Lower leg skin (tissue), 4 donors: ENCODE measurements around the gene ATCAY. TPM values are rescaled to one million over a fixed set of nuclear protein-coding genes. Genes with fewer than 3 reads are reported as not detected.
"Not testable (repeated sequence)": the region's sequence is repeated elsewhere in the genome, so short reads cannot be mapped to it uniquely, and the experiment has no call there.

Experiments
- DNase-seq, 2 donors: peaks; one replicate each; pipeline ENCODE4 v3.0.0-alpha.2; 2019; ENCODE audit warnings: low spot score in 2 of 2
- H3K4me3 ChIP-seq: fragments of 200-600 bp; sonication (generic); 2 replicates; pipeline ENCODE4 v1.5.1; 2017; ENCODE audit warnings: mild to moderate bottlenecking, low read depth; ENCODE audit not compliant: poor library complexity, severe bottlenecking
- POLR2A ChIP-seq, 2 donors: fragments of 450-650 bp; IDR thresholded peaks; one replicate each; pipeline ENCODE4 v1.6.1; 2016 to 2017; ENCODE audit warnings: antibody characterized with exemption in 2 of 2, mild to moderate bottlenecking in 1 of 2, moderate library complexity in 1 of 2
- WGBS, 2 donors: methylation state at CpG; one replicate each; pipeline ENCODE4 v1.1.5; 2018; 5-methylcytosine and 5-hydroxymethylcytosine counted together
- intact Hi-C: fragments of 100-400 bp; cut with DNase I; formaldehyde crosslinking; loops from one replicate; pipeline ENCODE4 v1.15.0; 2023; ENCODE audit warnings: low total_unique reads
- total RNA-seq, 4 donors: library from RNA; depleted of rRNA; stranded (reverse); fragments of >200 nt; gene quantifications; one replicate each; pipeline ENCODE4 v1.1.0, GENCODE V29; 2016
- TF ChIP-seq, protein P1 (sequence below), 3 donors: fragments of 450-650 bp; IDR thresholded peaks; one replicate each; pipeline ENCODE4 v1.5.1; 2016; ENCODE audit warnings: antibody characterized with exemption in 3 of 3, mild to moderate bottlenecking in 3 of 3, moderate library complexity in 2 of 3

The ATCAY gene
- total RNA-seq, 4 donors from 2014 or later = not detected

- WGBS, 2 donors = 81 to 92% methylated on average over 25 to 30 of the region's 30 CpGs
- H3K4me3 ChIP-seq = no peak overlapping the region
- no peak for TF ChIP-seq POLR2A (IDR thresholded peaks at IDR 0.05)
- TF ChIP-seq, protein P1, sequence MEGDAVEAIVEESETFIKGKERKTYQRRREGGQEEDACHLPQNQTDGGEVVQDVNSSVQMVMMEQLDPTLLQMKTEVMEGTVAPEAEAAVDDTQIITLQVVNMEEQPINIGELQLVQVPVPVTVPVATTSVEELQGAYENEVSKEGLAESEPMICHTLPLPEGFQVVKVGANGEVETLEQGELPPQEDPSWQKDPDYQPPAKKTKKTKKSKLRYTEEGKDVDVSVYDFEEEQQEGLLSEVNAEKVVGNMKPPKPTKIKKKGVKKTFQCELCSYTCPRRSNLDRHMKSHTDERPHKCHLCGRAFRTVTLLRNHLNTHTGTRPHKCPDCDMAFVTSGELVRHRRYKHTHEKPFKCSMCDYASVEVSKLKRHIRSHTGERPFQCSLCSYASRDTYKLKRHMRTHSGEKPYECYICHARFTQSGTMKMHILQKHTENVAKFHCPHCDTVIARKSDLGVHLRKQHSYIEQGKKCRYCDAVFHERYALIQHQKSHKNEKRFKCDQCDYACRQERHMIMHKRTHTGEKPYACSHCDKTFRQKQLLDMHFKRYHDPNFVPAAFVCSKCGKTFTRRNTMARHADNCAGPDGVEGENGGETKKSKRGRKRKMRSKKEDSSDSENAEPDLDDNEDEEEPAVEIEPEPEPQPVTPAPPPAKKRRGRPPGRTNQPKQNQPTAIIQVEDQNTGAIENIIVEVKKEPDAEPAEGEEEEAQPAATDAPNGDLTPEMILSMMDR (IDR thresholded peaks at IDR 0.05) = no peak
- no peak for DNase-seq
- intact Hi-C loops = no loop called here
Observed at GRCh38 chr19:3966051-3967017, 85.8 kb downstream of the ATCAY start.

DNA sequence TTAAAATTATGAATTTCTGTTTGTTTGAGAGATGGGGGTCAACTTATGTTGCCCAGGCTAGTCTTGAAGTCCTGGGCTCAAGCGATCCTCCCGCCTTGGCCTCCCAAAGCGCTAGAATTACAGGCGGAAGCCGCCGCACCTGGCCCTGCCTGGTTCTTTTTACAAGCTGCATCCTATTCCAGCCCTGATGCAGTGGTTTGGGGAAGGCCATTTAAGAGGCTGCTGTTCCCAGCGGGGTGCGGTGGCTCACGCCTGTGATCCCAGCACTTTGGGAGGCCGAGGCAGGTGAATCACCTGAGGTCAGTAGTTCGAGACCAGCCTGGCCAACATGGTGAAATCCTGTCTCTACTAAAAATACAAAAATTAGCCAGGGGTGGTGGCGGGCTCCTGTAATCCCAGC lies 87.5 kb downstream of the ATCAY start:
- whole genome bisulfite sequencing, 2 donors = 92 to 93% methylated on average over 12 of the region's 12 CpGs
- H3K4me3 ChIP-seq, DNase-seq, intact Hi-C loops: not testable (repeated sequence)

DNA sequence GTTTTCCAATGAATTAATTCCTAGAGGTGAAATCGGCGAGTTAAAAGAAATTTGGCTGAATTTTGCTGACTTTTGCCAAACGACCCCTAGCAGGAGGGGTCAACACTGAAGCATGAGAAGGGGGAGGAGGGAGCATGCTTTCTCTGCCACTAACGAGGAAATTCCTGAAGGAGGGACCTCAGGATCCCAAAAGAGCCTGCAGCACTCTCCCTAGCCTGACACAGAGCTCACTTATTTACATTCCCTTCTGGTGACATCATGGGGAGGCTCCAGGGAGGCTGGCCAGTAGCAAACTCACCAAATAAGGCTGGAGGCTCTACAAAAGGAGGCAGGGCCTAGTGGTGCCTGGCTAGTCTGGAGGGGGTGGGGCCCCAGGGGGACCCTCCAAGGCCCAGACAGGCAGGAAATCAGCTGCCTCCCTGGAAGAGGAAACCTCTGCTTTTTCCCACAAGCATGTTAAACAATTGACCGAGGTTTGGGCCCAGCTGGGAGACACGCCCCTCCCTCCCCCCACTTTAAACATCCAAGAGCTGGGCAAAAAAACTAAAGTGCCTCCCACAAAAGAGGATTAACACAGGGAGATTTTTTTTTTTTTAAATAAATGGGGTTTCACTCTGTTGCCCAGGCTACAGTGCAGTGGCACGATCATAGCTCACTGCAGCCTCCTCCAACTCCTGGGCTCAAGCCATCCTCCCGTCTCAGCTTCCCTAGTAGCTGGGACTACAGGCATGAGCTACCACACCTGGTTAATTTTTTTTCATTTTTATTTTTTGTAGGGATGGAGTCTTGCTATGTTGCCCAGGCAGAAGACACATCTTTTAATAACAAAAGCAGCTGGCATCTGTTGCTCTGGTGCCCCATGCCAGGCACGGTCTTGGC lies 88.3 kb downstream of the ATCAY start:
- no peak overlapping the region for H3K4me3 ChIP-seq
- peak; percentile 89 to 96 for DNase-seq
- intact Hi-C loops = no loop called here
- 15 to 25% methylated on average over 9 of the region's 9 CpGs for WGBS, 2 donors
- TF ChIP-seq, protein P1 (IDR thresholded peaks at IDR 0.05) = no peak

DNA sequence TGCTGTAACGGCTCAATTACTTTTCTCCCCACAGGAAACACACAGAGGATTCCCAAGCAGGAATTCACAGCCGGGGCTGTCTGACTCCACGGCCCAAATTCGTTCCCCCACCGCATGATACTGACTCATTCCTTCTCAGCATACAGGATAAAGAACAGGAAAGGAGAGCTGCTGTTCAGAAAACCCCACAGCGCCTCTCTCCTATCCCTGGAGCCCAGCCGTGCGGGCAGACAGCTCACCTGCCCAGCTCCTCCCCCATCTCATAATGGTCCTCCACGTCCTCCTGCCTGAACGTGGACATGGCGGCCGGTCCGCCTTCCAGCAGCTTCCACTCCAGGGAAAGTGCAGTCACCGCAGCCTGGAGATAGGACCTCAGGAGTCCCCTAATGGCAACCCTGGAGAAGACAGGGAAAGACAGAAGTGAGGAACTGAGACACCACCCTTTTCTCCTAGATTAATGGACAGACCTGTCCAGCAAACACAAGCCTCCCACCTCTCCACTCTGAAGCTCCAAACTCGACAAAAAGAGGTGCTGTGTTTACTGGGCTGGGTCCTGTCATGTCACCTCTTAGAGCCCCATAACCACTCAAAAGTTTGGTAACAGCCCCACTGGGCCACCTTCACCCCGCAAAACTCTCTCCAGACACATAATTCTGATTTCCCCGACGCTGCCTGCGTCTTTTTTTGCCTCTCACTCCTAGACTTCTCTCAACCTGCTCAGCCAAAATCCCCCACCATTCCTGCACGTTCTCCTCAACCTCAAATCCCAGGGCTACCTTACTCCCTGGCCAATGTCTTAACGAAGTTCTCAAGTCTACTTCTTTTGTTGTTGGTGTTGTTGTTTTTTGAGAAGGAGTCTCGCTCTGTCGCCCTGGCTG lies 89.2 kb downstream of the ATCAY start:
- H3K4me3 ChIP-seq = peak overlapping the region; percentile 97
- TF ChIP-seq, protein P1 (IDR thresholded peaks at IDR 0.05) = no peak
- no peak for TF ChIP-seq POLR2A (IDR thresholded peaks at IDR 0.05)
- DNase-seq = peak in 1 of 2 donors; percentile 31
- intact Hi-C loops = no loop called here
- 10 to 15% methylated on average over 23 of the region's 23 CpGs for WGBS, 2 donors

DNA sequence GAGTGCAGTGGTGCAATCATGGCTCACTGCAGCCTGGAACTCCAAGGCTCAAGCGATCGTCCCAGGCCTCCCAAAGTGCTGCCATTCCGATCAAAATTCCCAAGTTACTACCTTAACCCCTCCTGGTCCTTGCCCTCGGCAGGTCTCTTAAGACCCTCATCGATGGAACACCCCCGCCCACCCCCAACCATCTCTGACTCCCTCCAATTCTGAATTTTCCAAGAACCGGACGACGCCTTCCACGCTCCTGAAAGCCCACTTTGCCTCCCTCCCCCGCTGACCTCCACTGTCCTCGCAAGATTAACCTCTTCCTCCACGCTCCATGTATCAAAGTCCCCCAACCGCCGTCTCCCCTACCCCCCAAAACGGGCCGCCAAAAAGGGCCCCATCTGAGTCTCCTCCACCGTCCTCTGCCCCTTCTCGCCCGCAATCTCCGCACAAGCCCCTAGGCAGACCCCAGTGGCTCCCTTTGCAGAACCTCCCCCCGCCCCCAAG lies 89.9 kb downstream of the ATCAY start:
- intact Hi-C loops = no loop called here
- peak in 1 of 2 donors; percentile 29 for DNase-seq
- WGBS, 2 donors = 1% methylated on average over 21 to 22 of the region's 22 CpGs
- no peak for TF ChIP-seq POLR2A (IDR thresholded peaks at IDR 0.05)
- TF ChIP-seq, protein P1 (IDR thresholded peaks at IDR 0.05) = no peak
- peak overlapping the region; percentile 97 for H3K4me3 ChIP-seq
